Liver (tissue), 3 donors: Measurements from ENCODE around the gene NEURL3.

Experiments used
- EGR1 ChIP-seq, 2 donors: IDR thresholded peaks; 2 replicates each; pipeline ENCODE4 v1.6.1; 2016 to 2018; ENCODE audit warnings: antibody characterized with exemption in 2 of 2, low read depth in 2 of 2
- FOXA1 ChIP-seq: IDR thresholded peaks from 2 replicates; pipeline ENCODE4 v1.6.1; 2016; ENCODE audit warnings: antibody characterized with exemption
- GABPA ChIP-seq, 2 donors: IDR thresholded peaks in 1 of 2; conservative IDR thresholded peaks in 1 of 2; 2 replicates each; pipeline ENCODE4 v1.6.1; 2016; ENCODE audit warnings: antibody characterized with exemption in 2 of 2, mild to moderate bottlenecking in 1 of 2, moderate library complexity in 1 of 2
- HNF4G ChIP-seq: IDR thresholded peaks from 2 replicates; pipeline ENCODE4 v1.6.1; 2016; ENCODE audit warnings: antibody characterized with exemption
- JUND ChIP-seq, 2 donors: IDR thresholded peaks; 2 replicates each; pipeline ENCODE4 v1.6.1; 2016; ENCODE audit warnings: antibody characterized with exemption in 2 of 2
- RAD21 ChIP-seq, 2 donors: IDR thresholded peaks; 2 replicates each; pipeline ENCODE4 v1.6.1; 2016; ENCODE audit warnings: antibody characterized with exemption in 2 of 2, mild to moderate bottlenecking in 2 of 2
- RXRA ChIP-seq, 2 donors: IDR thresholded peaks; 2 replicates each; pipeline ENCODE4 v1.6.1; 2017 to 2018; ENCODE audit warnings: antibody characterized with exemption in 2 of 2, mild to moderate bottlenecking in 1 of 2
- TAF1 ChIP-seq: conservative IDR thresholded peaks from 2 replicates; pipeline ENCODE4 v1.6.1; 2016; ENCODE audit warnings: antibody characterized with exemption, mild to moderate bottlenecking
- YY1 ChIP-seq: IDR thresholded peaks from 2 replicates; pipeline ENCODE4 v1.6.1; 2016; ENCODE audit warnings: antibody characterized with exemption, mild to moderate bottlenecking
- TF ChIP-seq, protein P1 (sequence below): fragments of 150-350 bp; IDR thresholded peaks from 2 replicates; pipeline ENCODE4 v1.5.1; 2017; ENCODE audit warnings: improper control_type of control experiment, low read depth, low read length; ENCODE audit not compliant: missing input control
- TF ChIP-seq, protein P2 (sequence below): IDR thresholded peaks from 2 replicates; pipeline ENCODE4 v1.6.1; 2016; ENCODE audit warnings: antibody characterized with exemption
- TF ChIP-seq, protein P3 (sequence below): IDR thresholded peaks from 2 replicates; pipeline ENCODE4 v1.6.1; 2016; ENCODE audit warnings: antibody characterized with exemption, mild to moderate bottlenecking
- TF ChIP-seq, protein P4 (sequence below): IDR thresholded peaks from 2 replicates; pipeline ENCODE4 v1.6.1; 2016; ENCODE audit warnings: antibody characterized with exemption
- TF ChIP-seq, protein P5 (sequence below): IDR thresholded peaks from 2 replicates; pipeline ENCODE4 v1.6.1; 2016; ENCODE audit warnings: antibody characterized with exemption
- donor health status: healthy.
- donor health status: healthy.

DNA sequence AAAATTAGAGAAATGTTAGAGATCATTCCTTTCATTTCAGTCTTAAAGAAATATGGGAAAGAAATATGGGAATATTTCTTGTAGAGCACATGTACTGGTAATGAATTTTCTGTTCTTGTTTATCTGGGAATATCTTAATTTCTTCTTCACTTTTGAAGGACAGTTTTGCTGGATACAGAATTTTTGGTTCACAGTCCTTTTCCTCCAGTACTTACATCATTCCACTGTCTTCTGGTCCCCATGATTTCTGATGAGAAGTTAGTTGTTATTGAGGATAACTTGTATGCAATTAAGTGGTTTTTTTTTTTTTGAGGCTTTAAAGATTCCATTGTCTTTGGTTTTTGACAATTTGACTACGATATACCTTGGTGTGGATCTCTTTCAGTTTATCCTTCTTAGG lies 11.0 kb downstream of the NEURL3 start:
- no peak for TF ChIP-seq GABPA (IDR thresholded peaks at IDR 0.05 in 1 of 2, conservative IDR thresholded peaks at IDR 0.05 in 1 of 2)
- TF ChIP-seq, protein P1, sequence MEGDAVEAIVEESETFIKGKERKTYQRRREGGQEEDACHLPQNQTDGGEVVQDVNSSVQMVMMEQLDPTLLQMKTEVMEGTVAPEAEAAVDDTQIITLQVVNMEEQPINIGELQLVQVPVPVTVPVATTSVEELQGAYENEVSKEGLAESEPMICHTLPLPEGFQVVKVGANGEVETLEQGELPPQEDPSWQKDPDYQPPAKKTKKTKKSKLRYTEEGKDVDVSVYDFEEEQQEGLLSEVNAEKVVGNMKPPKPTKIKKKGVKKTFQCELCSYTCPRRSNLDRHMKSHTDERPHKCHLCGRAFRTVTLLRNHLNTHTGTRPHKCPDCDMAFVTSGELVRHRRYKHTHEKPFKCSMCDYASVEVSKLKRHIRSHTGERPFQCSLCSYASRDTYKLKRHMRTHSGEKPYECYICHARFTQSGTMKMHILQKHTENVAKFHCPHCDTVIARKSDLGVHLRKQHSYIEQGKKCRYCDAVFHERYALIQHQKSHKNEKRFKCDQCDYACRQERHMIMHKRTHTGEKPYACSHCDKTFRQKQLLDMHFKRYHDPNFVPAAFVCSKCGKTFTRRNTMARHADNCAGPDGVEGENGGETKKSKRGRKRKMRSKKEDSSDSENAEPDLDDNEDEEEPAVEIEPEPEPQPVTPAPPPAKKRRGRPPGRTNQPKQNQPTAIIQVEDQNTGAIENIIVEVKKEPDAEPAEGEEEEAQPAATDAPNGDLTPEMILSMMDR, result no peak
- TF ChIP-seq, protein P2, sequence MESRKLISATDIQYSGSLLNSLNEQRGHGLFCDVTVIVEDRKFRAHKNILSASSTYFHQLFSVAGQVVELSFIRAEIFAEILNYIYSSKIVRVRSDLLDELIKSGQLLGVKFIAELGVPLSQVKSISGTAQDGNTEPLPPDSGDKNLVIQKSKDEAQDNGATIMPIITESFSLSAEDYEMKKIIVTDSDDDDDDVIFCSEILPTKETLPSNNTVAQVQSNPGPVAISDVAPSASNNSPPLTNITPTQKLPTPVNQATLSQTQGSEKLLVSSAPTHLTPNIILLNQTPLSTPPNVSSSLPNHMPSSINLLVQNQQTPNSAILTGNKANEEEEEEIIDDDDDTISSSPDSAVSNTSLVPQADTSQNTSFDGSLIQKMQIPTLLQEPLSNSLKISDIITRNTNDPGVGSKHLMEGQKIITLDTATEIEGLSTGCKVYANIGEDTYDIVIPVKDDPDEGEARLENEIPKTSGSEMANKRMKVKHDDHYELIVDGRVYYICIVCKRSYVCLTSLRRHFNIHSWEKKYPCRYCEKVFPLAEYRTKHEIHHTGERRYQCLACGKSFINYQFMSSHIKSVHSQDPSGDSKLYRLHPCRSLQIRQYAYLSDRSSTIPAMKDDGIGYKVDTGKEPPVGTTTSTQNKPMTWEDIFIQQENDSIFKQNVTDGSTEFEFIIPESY, result no peak
- TF ChIP-seq FOXA1, result no peak
- no peak for TF ChIP-seq EGR1 (IDR thresholded peaks at IDR 0.05; ENCODE audit: low read depth in 2 of 2)
- no peak for TF ChIP-seq TAF1
- TF ChIP-seq, protein P3, sequence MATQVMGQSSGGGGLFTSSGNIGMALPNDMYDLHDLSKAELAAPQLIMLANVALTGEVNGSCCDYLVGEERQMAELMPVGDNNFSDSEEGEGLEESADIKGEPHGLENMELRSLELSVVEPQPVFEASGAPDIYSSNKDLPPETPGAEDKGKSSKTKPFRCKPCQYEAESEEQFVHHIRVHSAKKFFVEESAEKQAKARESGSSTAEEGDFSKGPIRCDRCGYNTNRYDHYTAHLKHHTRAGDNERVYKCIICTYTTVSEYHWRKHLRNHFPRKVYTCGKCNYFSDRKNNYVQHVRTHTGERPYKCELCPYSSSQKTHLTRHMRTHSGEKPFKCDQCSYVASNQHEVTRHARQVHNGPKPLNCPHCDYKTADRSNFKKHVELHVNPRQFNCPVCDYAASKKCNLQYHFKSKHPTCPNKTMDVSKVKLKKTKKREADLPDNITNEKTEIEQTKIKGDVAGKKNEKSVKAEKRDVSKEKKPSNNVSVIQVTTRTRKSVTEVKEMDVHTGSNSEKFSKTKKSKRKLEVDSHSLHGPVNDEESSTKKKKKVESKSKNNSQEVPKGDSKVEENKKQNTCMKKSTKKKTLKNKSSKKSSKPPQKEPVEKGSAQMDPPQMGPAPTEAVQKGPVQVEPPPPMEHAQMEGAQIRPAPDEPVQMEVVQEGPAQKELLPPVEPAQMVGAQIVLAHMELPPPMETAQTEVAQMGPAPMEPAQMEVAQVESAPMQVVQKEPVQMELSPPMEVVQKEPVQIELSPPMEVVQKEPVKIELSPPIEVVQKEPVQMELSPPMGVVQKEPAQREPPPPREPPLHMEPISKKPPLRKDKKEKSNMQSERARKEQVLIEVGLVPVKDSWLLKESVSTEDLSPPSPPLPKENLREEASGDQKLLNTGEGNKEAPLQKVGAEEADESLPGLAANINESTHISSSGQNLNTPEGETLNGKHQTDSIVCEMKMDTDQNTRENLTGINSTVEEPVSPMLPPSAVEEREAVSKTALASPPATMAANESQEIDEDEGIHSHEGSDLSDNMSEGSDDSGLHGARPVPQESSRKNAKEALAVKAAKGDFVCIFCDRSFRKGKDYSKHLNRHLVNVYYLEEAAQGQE, result no peak
- TF ChIP-seq RAD21 (IDR thresholded peaks at IDR 0.05), result no peak
- no peak for TF ChIP-seq YY1
- TF ChIP-seq RXRA (IDR thresholded peaks at IDR 0.05), result no peak
- TF ChIP-seq, protein P4, sequence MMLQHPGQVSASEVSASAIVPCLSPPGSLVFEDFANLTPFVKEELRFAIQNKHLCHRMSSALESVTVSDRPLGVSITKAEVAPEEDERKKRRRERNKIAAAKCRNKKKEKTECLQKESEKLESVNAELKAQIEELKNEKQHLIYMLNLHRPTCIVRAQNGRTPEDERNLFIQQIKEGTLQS, result no peak
- TF ChIP-seq JUND (IDR thresholded peaks at IDR 0.05), result no peak
- TF ChIP-seq HNF4G, result no peak
- TF ChIP-seq, protein P5, sequence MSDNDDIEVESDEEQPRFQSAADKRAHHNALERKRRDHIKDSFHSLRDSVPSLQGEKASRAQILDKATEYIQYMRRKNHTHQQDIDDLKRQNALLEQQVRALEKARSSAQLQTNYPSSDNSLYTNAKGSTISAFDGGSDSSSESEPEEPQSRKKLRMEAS, result no peak
